Naive thymus-derived CD4-positive, alpha-beta T cell (primary cell): ENCODE measurements around the gene RNF4. TPM values are rescaled to one million over a fixed set of nuclear protein-coding genes. Genes with fewer than 3 reads are reported as not detected.

Source experiments
- ATAC-seq: fragments of 150-1000 bp; cut with Tn5 transposase; 2 replicates; pipeline ENCODE4 v1.10.0; 2021; ENCODE audit warnings: mild to moderate bottlenecking, moderate library complexity
- CTCF ChIA-PET: fragments of 350-600 bp; sonication (Branson Sonifier 250); formaldehyde crosslinking; loops from one replicate; lab custom pipeline; 2021; ENCODE audit warnings: antibody characterized with exemption; lab: Charles Lee
- POLR2A ChIA-PET: fragments of 350-600 bp; sonication (Branson Sonifier 250); formaldehyde crosslinking; loops from one replicate; lab custom pipeline; 2021; ENCODE audit warnings: antibody characterized with exemption, inconsistent platforms; lab: Charles Lee
- DNase-seq, 9 donors: peaks; one replicate each; pipeline versions ENCODE4 v3.0.0 to v3.0.0-alpha.2; 2020 to 2022; ENCODE audit warnings: mixed read lengths in 1 of 9
- H3K27ac ChIP-seq: one replicate; pipeline ENCODE4 v1.7.0; 2013; ENCODE audit warnings: mild to moderate bottlenecking, low read depth, low read length, moderate library complexity
- H3K27me3 ChIP-seq, 2 donors: one replicate each; pipeline ENCODE4 v1.7.0; 2013; ENCODE audit warnings: low read length in 2 of 2, mild to moderate bottlenecking in 2 of 2, moderate library complexity in 2 of 2; ENCODE audit not compliant: control insufficient read depth in 2 of 2, insufficient read depth in 2 of 2
- H3K36me3 ChIP-seq, 3 experiments: 1 replicate in 2 of 3; 2 replicates in 1 of 3; pipeline ENCODE4 v1.7.0; 2013; ENCODE audit warnings: low read length in 3 of 3, mild to moderate bottlenecking in 3 of 3, moderate library complexity in 1 of 3; ENCODE audit not compliant: insufficient read depth in 3 of 3, control insufficient read depth in 2 of 3
- H3K4me1 ChIP-seq, 2 donors: one replicate each; pipeline ENCODE4 v1.7.0; 2013; ENCODE audit warnings: low read length in 2 of 2, mild to moderate bottlenecking in 2 of 2, moderate library complexity in 1 of 2; ENCODE audit not compliant: control insufficient read depth in 2 of 2, insufficient read depth in 2 of 2
- H3K4me3 ChIP-seq: 2 replicates; pipeline ENCODE4 v1.7.0; 2013; ENCODE audit warnings: mild to moderate bottlenecking, low read length
- H3K9me3 ChIP-seq, 3 experiments: 1 replicate in 2 of 3; 2 replicates in 1 of 3; pipeline ENCODE4 v1.7.0; 2013; ENCODE audit warnings: low read length in 3 of 3; ENCODE audit not compliant: control insufficient read depth in 2 of 3
- H3K27ac Mint-ChIP-seq, 9 donors: one replicate each; pipeline ENCODE4 v1.8.0; 2020 to 2022; ENCODE audit warnings: mixed read lengths in 9 of 9, mild to moderate bottlenecking in 8 of 9, moderate library complexity in 5 of 9, inconsistent platforms in 2 of 9
- H3K27me3 Mint-ChIP-seq, 5 donors: one replicate each; pipeline ENCODE4 v1.8.0; 2021 to 2022; ENCODE audit warnings: mixed read lengths in 5 of 5, mild to moderate bottlenecking in 1 of 5
- H3K36me3 Mint-ChIP-seq, 5 donors: one replicate each; pipeline ENCODE4 v1.8.0; 2020 to 2022; ENCODE audit warnings: mixed read lengths in 5 of 5, mild to moderate bottlenecking in 3 of 5, inconsistent platforms in 1 of 5
- H3K4me1 Mint-ChIP-seq, 7 donors: one replicate each; pipeline ENCODE4 v1.8.0; 2020 to 2022; ENCODE audit warnings: mixed read lengths in 7 of 7, mild to moderate bottlenecking in 3 of 7, inconsistent platforms in 1 of 7
- H3K4me3 Mint-ChIP-seq, 10 donors: one replicate each; pipeline ENCODE4 v1.8.0; 2020 to 2022; ENCODE audit warnings: mild to moderate bottlenecking in 10 of 10, mixed read lengths in 10 of 10, moderate library complexity in 6 of 10, inconsistent platforms in 2 of 10
- H3K9me3 Mint-ChIP-seq, 11 donors: one replicate each; pipeline ENCODE4 v1.8.0; 2020 to 2022; ENCODE audit warnings: mixed read lengths in 11 of 11, mild to moderate bottlenecking in 4 of 11, inconsistent platforms in 1 of 11, moderate library complexity in 1 of 11
- intact Hi-C, 2 donors: fragments of 100-400 bp; cut with micrococcal nuclease; formaldehyde crosslinking; loops; one replicate each; pipeline ENCODE4 v1.15.1; 2023
- polyA plus RNA-seq, 2 donors: library from polyadenylated mRNA; unstranded; fragments of 300-500 nt; fragmentation: Illumina TruSeq; gene quantifications; one replicate each; pipeline ENCODE4 v1.2.3, GENCODE V29; 2021
- total RNA-seq, 6 experiments: library from RNA in 5 of 6; stranded (reverse) in 5 of 6; gene quantifications; 1 replicate in 5 of 6; 2 replicates in 1 of 6; pipeline ENCODE4 v1.2.3 and lab custom pipeline; 2021 to 2026

The RNF4 gene
- total and polyA plus RNA-seq, 7 experiments from 2014 or later = 69.4 to 101 (median 91.8) TPM

GRCh38 chr4:2560167-2560566, 91.3 kb downstream of the RNF4 start:
- Mint-ChIP-seq H3K27ac (no peak overlapping the region), H3K27me3 (no peaks in the 10 kb centered on the region), H3K36me3 (peaks cover 0 to 49% (median 18%) of the 10 kb centered on the region in 5 donors), H3K4me1 (peaks cover 6 to 68% (median 48%) of the 10 kb centered on the region in 7 donors), H3K4me3 (peak overlapping the region in 1 of 10 donors; percentile 15), H3K9me3 (no peaks in the 10 kb centered on the region)
- H3K4me1 ChIP-seq = no peaks in the 10 kb centered on the region
- ChIA-PET CTCF (interaction anchor here (0.6 kb wide), 1 partner anchor 48 kb away, joined by 4 read pairs; no protein-coding TSS in a partner anchor), POLR2A (no interaction called here)
- peaks cover 0 to 11% (median 0%) of the 10 kb centered on the region in 3 experiments for H3K36me3 ChIP-seq
- no peaks in the 10 kb centered on the region for H3K9me3 ChIP-seq
- ATAC-seq (no peak), DNase-seq (no peak)
- H3K4me3 ChIP-seq = no peak overlapping the region
- intact Hi-C loops = no loop called here
- no peak overlapping the region for H3K27ac ChIP-seq
- no peaks in the 10 kb centered on the region for H3K27me3 ChIP-seq

Other genes starting within 250 kb of the RNF4 start
- 10 to 100 TPM; 24.4 to 88.2 (median 34.1) TPM for gene HAUS3, start 227.0 kb upstream of the RNF4 start, total RNA-seq
- 10 to 100 TPM; 18.5 to 25.9 TPM for gene HAUS3, start 227.0 kb upstream of the RNF4 start, polyA plus RNA-seq
- 1 to 10 TPM; 2.4 to 5.4 (median 3.2) TPM for gene POLN, start 227.0 kb upstream of the RNF4 start, total RNA-seq
- under 1 TPM; 0.17 to 0.95 TPM for gene POLN, start 227.0 kb upstream of the RNF4 start, polyA plus RNA-seq
- gene MXD4, start 207.0 kb upstream of the RNF4 start, total RNA-seq = 100 to 1,000 TPM in 1 of 5 experiments, 10 to 100 TPM in 4; 25.6 to 106 (median 46.0) TPM
- 10 to 100 TPM; 18.9 to 25.4 TPM for gene MXD4, start 207.0 kb upstream of the RNF4 start, polyA plus RNA-seq
- 10 to 100 TPM; 15.2 to 26.5 (median 16.1) TPM for gene ZFYVE28, start 50.5 kb upstream of the RNF4 start, total RNA-seq
- 1 to 10 TPM; 6.1 to 7.4 TPM for gene ZFYVE28, start 50.5 kb upstream of the RNF4 start, polyA plus RNA-seq
- under 1 TPM in 2 of 5 experiments, not detected in 3; 0.12 to 0.27 TPM for gene CFAP99, start 50.2 kb upstream of the RNF4 start, total RNA-seq
- not detected for gene CFAP99, start 50.2 kb upstream of the RNF4 start, polyA plus RNA-seq
- 10 to 100 TPM; 32.8 to 47.2 (median 44.1) TPM for gene FAM193A, start 67.5 kb downstream of the RNF4 start, total RNA-seq
- gene FAM193A, start 67.5 kb downstream of the RNF4 start, polyA plus RNA-seq = 1 to 10 TPM; 2.2 to 4.8 TPM